ENCODE results near the gene TEK. TPM values are rescaled to one million over a fixed set of nuclear protein-coding genes. Genes with fewer than 3 reads are reported as not detected.
A peak's percentile ranks its signal among the peaks of the same experiment; 100 is the strongest.
"Not testable (repeated sequence)": the region's sequence is repeated elsewhere in the genome, so short reads cannot be mapped to it uniquely, and the experiment has no call there.

The TEK gene
- 10.4 TPM for total RNA-seq

GRCh38 chr9:27108981-27109541 lies at the start of gene TEK:
TEK (plus strand) TSS chr9:27109225; CDS start chr9:27109591, 366 bp downstream.
- DNase-seq, result no peak

GRCh38 chr9:27059412-27059811 lies 49.6 kb upstream of the TEK start:
- no peak for DNase-seq

GRCh38 chr9:27059907-27060306 lies 49.1 kb upstream of the TEK start:
- DNase-seq, result no peak

- no peak for DNase-seq
Observed at GRCh38 chr9:27065288-27065687, 43.7 kb upstream of the TEK start.

- no peak for DNase-seq
Observed at GRCh38 chr9:27073841-27074728, 34.9 kb upstream of the TEK start.

GRCh38 chr9:27078685-27079084 lies 30.3 kb upstream of the TEK start:
- no peak for DNase-seq

- no peak for DNase-seq
Observed at GRCh38 chr9:27085456-27085855, 23.6 kb upstream of the TEK start.

GRCh38 chr9:27086818-27087680 lies 22.0 kb upstream of the TEK start:
- no peak for DNase-seq

GRCh38 chr9:27088981-27089380 lies 20.0 kb upstream of the TEK start:
- no peak for DNase-seq

GRCh38 chr9:27089706-27090105 lies 19.3 kb upstream of the TEK start:
- no peak for DNase-seq

- no peak for DNase-seq
Observed at GRCh38 chr9:27090231-27090630, 18.8 kb upstream of the TEK start.

GRCh38 chr9:27090711-27091110 lies 18.3 kb upstream of the TEK start:
- no peak for DNase-seq

GRCh38 chr9:27092496-27092895 lies 16.5 kb upstream of the TEK start:
- not testable (repeated sequence) for DNase-seq

GRCh38 chr9:27093384-27094067 lies 15.5 kb upstream of the TEK start:
- DNase-seq, result not testable (repeated sequence)

GRCh38 chr9:27094640-27095298 lies 14.3 kb upstream of the TEK start:
- DNase-seq, result no peak

- no peak for DNase-seq
Observed at GRCh38 chr9:27107241-27107640, 1.8 kb upstream of the TEK start.

- no peak for DNase-seq
Observed at GRCh38 chr9:27109621-27110020, 596 bp downstream of the TEK start.

- no peak for DNase-seq
Observed at GRCh38 chr9:27110181-27110580, 1.2 kb downstream of the TEK start.

- DNase-seq, result no peak
Observed at GRCh38 chr9:27112235-27112634, 3.2 kb downstream of the TEK start.

- DNase-seq, result peak; percentile 13
Observed at GRCh38 chr9:27117489-27118135, 8.6 kb downstream of the TEK start.

- DNase-seq, result no peak
Observed at GRCh38 chr9:27118916-27119315, 9.9 kb downstream of the TEK start.
